Right atrium auricular region (tissue), 2 donors: ENCODE measurements around the gene BIRC3. TPM values are rescaled to one million over a fixed set of nuclear protein-coding genes. Genes with fewer than 3 reads are reported as not detected.
A peak's percentile ranks its signal among the peaks of the same experiment; 100 is the strongest.

Experiments used
- DNase-seq: peaks from one replicate; pipeline ENCODE4 v3.0.0-alpha.2; 2019; ENCODE audit warnings: low spot score
- H3K27ac ChIP-seq, 2 donors: fragments of 200-600 bp; sonication (generic); 1 replicate in 1 of 2; 2 replicates in 1 of 2; pipeline ENCODE4 v1.5.1; 2016 to 2019
- H3K27me3 ChIP-seq, 2 donors: fragments of 200-600 bp; sonication (generic); one replicate each; pipeline versions ENCODE4 v1.5.1 to v1.6.0; 2017 to 2019
- H3K36me3 ChIP-seq: fragments of 200-600 bp; sonication (generic); one replicate; pipeline ENCODE4 v1.5.1; 2016
- H3K4me1 ChIP-seq, 2 donors: fragments of 200-600 bp; sonication (generic); one replicate each; pipeline versions ENCODE4 v1.5.1 to v1.6.0; 2017 to 2019
- H3K4me3 ChIP-seq, 2 donors: fragments of 200-600 bp; sonication (generic); 1 replicate in 1 of 2; 2 replicates in 1 of 2; pipeline ENCODE4 v1.5.1; 2017 to 2019; ENCODE audit warnings: mild to moderate bottlenecking in 1 of 2, moderate library complexity in 1 of 2
- H3K9me3 ChIP-seq, 2 donors: fragments of 200-600 bp; sonication (generic); one replicate each; pipeline ENCODE4 v1.5.1; 2019
- CTCF ChIP-seq, 2 donors: fragments of 200-600 bp; sonication (generic); IDR thresholded peaks; one replicate each; pipeline ENCODE4 v1.5.1; 2019; ENCODE audit warnings: antibody characterized with exemption in 2 of 2
- total RNA-seq, 2 donors: library from RNA; depleted of rRNA; stranded (reverse); fragments of >200 nt; gene quantifications; one replicate each; pipeline ENCODE4 v1.1.0, GENCODE V29; 2016

BIRC3 gene
- total RNA-seq, 2 donors from 2014 or later, result 3.6 to 9.1 TPM

GRCh38 chr11:102280245-102280833, 36.9 kb upstream of the BIRC3 start:
- TF ChIP-seq CTCF (IDR thresholded peaks at IDR 0.05), result no peak
- H3K4me3 ChIP-seq, result no peak overlapping the region

GRCh38 chr11:102283116-102283485, 34.2 kb upstream of the BIRC3 start:
- Histone ChIP-seq H3K4me3 (no peak overlapping the region), H3K4me1 (peaks cover 0 to 10% of the 10 kb centered on the region in 2 donors), H3K27ac (no peak overlapping the region), H3K9me3 (no peaks in the 10 kb centered on the region), H3K36me3 (no peaks in the 10 kb centered on the region), H3K27me3 (no peaks in the 10 kb centered on the region)
- DNase-seq, result no peak
- no peak for TF ChIP-seq CTCF (IDR thresholded peaks at IDR 0.05)

More at GRCh38 chr11:102280245-102280833, 36.9 kb upstream of the BIRC3 start:
- H3K4me1 ChIP-seq, result peaks cover 0 to 6% of the 10 kb centered on the region in 2 donors
- H3K27me3 ChIP-seq, result no peaks in the 10 kb centered on the region
- no peaks in the 10 kb centered on the region for H3K36me3 ChIP-seq
- DNase-seq, result no peak
- H3K27ac ChIP-seq, result no peak overlapping the region
- H3K9me3 ChIP-seq, result no peaks in the 10 kb centered on the region

- Histone ChIP-seq H3K27ac (no peak overlapping the region), H3K9me3 (no peaks in the 10 kb centered on the region), H3K4me1 (peaks cover 0 to 14% of the 10 kb centered on the region in 2 donors), H3K27me3 (no peaks in the 10 kb centered on the region), H3K36me3 (no peaks in the 10 kb centered on the region), H3K4me3 (no peak overlapping the region)
- no peak for TF ChIP-seq CTCF (IDR thresholded peaks at IDR 0.05)
- DNase-seq, result no peak
Observed at GRCh38 chr11:102284008-102284407, 33.3 kb upstream of the BIRC3 start.

GRCh38 chr11:102286292-102286691, 31.0 kb upstream of the BIRC3 start:
- no peak overlapping the region for H3K27ac ChIP-seq

GRCh38 chr11:102287964-102288724, 29.1 kb upstream of the BIRC3 start:
- Histone ChIP-seq H3K4me1 (peaks cover 0 to 8% of the 10 kb centered on the region in 2 donors), H3K9me3 (no peaks in the 10 kb centered on the region), H3K27ac (no peak overlapping the region), H3K36me3 (no peaks in the 10 kb centered on the region), H3K4me3 (peak overlapping the region in 1 of 2 donors; percentile 30), H3K27me3 (no peaks in the 10 kb centered on the region)
- DNase-seq, result no peak
- peak; percentile 42 to 85 for TF ChIP-seq CTCF (IDR thresholded peaks at IDR 0.05)

More at GRCh38 chr11:102286292-102286691, 31.0 kb upstream of the BIRC3 start:
- DNase-seq, result no peak
- H3K4me3 ChIP-seq, result no peak overlapping the region
- TF ChIP-seq CTCF (IDR thresholded peaks at IDR 0.05), result no peak
- H3K9me3 ChIP-seq, result no peaks in the 10 kb centered on the region
- H3K27me3 ChIP-seq, result no peaks in the 10 kb centered on the region
- H3K4me1 ChIP-seq, result peaks cover 0 to 8% of the 10 kb centered on the region in 2 donors
- H3K36me3 ChIP-seq, result no peaks in the 10 kb centered on the region
